Ramos (cell line): ENCODE measurements around the gene RAB40A.

ENCODE experiments used
- in situ Hi-C: fragments of 300-500 bp; cut with MboI; formaldehyde crosslinking; loops from one replicate; pipeline ENCODE4 v1.14.3; 2022; ENCODE audit warnings: low sequenced_read_pairs; ENCODE audit not compliant: unreplicated experiment

Gene RAB40A

DNA sequence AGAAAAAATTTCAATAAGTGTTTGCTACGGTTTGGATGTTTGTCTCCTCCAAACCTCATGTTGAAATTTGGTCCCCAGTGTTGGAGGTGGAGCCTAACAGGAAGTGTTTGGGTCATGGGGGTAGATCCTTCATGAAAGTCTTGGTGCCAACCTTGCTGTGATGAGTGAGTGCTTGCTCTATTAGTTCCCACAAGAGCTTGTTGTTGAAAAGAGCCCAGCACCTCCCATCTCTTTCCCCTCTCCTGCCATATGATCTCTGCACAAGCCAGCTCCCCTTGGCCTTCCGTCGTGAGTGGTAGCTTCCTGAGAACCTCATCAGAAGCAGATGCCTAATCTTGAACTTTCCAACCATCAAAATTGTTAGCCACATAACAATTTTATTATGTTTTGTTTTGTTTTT, 10.3 kb upstream of the RAB40A start:
- in situ Hi-C loops = loop anchor here (10.0 kb wide), 1 partner anchor 285 kb away; no protein-coding TSS in a partner anchor

DNA sequence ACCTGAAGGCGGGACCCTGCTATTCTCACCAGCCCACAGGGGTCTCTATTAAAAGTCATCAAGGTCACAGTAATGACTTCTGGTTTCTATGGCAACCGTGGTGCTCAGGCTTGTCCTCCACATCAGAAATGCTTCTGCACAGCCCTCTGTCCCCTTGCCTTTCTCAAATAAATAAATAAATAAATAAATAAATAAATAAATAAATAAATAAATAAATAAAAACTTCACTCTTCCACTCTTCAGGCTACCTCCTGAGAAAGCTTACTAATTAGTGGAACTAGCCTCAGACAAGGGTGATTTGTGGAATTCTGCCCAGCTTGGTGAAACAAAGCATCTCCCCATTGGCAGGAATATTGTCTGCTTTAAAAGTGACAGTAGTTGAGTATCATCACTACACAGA, 5.5 kb upstream of the RAB40A start:
- in situ Hi-C loops = loop anchor here (10.0 kb wide), 1 partner anchor 290 kb away; no protein-coding TSS in a partner anchor

DNA sequence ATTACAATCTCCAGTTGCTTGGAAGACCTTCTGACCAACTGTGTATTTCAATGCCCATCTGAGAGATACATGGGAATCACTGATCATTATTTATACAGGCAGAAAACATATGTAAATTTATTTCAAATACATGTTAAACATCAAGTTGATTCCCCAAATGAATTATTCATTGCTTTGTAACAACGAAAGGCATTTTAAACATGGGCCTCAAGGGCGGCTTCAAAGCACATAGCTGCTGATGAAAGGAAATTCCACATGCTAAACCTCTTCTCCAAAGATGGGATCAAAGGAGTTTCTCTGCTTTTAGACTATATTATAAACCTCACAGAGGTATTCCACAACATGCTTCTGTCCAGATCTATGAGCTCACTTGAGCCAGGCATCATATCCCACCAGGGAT, 4.3 kb upstream of the RAB40A start:
- in situ Hi-C loops = loop anchor here (10.0 kb wide), 1 partner anchor 291 kb away; no protein-coding TSS in a partner anchor

DNA sequence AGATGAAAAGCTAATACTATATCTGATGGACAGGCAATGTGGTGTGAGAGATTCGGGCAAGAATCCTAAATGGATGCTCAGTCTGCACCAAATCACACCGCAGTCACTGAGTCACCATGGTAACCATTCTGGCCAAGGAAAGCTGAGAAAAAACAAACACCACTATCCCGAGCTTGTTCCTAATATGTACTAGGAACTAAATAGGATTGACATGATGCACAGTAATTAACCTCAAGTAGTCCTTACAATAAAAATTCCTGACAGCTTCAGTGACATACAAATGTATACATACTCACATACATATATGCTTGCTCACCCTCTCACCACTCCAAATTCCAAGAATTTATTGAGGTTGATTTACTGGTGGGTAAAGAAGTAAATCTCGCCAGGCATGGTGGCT, 1.1 kb upstream of the RAB40A start:
- in situ Hi-C loops = loop anchor here (10.0 kb wide), 1 partner anchor 294 kb away; no protein-coding TSS in a partner anchor

DNA sequence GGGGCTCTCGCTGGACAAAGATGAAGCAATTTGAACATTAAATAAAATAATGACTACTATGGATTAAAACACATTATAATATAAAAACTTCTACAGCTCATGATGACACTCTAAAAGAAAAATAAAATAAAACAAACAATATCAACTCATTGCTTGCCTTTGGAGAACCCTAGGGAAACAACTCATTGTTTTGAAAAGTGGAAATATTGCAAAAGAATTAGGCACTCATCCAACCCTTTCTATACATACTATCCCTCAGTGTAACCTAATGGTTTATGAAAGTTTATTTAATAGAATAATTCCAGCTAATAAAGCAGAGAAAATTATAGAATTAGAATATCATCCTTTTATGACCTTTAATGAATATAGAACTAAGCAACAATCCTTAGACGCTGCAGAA, 718 bp downstream of the RAB40A start:
- in situ Hi-C loops = no loop called here

DNA sequence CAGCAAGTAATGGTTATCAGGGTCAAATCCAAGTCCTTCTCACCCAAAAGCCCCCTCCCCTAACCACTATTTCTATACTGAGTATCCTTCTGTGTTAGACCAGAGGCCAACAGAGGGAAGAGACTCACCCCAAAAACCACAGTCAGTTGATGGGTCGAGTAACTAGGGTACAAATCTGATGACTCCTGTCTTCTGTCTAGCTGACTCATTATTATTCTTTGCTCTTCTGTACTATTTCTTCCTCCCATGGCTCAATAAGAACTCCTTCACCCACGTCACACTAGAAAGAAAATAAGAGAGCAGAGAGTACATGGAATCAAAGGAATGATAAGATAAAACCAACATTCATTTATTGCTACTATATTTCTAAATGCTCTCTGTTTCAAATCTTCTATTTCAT, 2.0 kb downstream of the RAB40A start:
- in situ Hi-C loops = no loop called here

DNA sequence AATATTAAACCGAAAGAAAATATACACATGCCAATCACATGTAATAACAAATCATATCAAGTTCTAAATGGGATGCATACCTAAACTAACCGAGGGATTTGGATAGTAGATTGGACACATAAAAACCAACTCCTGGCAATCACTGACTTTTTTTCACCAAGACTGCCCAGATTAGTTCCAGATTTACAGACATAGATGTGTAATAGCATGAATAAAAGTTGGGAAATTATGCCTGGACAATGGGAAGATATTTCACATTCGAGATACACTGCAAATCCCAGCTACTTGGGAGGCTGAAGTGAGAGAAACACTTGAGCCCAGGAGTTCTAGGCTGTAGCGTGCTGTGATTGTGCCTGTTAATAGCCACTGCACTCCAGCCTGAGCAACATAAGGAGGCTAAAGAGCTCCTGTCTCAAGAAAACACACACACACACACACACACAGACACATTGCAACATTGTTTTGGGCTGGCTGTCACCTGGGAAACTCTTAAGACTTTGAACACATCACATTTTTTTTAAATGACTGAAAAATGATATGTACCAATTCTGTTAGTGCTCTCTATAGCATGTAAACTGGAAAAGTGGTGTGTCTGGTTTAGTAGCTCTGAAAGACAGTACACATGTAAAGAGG, 5.7 kb downstream of the RAB40A start:
- in situ Hi-C loops = no loop called here

DNA sequence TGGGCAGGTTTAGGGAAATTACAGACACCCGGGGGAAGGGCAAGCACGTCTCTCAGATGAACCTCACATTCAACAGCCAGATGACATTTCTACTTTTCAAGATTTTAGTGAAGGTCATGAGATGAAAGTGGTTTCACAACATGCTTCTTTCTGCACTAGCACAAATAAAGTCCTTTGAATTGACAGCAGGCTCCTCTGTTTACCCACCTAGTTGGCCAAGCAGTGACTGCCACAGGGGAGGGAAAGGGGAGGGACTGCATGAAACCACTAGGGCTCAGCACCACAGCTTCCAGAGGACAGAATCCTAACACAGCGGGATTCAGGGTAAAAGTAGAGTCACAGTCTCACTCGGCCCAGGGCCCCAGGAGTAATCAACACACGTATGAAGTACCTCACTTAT, 6.2 kb downstream of the RAB40A start:
- in situ Hi-C loops = no loop called here

DNA sequence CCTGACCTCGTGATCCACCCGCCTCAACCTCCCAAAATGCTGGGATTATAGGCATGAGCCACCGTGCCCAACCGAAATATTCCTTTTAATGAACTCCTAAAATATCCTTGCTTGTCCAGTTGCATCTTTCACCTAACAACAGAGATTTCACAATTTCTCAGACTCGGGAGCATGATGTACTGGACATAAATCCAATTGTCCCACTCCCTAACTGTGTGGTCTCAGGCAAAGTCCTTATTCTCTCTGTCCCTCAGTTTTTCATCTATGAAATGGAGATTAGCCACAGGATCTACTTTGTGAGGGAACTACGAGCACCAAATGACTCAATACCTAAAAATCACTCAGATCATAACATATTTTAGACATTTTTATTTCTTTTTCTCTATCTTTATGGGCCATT, 9.3 kb downstream of the RAB40A start:
- in situ Hi-C loops = no loop called here

DNA sequence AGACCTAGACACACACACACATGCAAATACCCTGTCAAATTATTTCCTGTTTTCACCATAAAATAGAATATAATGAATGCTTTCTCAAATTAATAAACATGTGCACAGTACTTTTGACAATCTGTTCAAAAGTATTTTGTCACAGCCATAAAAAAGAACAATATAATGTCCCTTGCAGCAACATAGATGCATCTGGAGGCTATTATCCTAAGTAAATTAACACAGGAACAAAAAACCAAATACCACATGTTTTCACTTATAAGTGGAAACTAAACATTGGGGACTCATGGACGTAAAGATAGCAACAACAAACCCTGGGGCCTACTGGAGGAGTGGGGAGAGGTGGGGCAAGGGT, 15.5 kb downstream of the RAB40A start:
- in situ Hi-C loops = no loop called here

DNA sequence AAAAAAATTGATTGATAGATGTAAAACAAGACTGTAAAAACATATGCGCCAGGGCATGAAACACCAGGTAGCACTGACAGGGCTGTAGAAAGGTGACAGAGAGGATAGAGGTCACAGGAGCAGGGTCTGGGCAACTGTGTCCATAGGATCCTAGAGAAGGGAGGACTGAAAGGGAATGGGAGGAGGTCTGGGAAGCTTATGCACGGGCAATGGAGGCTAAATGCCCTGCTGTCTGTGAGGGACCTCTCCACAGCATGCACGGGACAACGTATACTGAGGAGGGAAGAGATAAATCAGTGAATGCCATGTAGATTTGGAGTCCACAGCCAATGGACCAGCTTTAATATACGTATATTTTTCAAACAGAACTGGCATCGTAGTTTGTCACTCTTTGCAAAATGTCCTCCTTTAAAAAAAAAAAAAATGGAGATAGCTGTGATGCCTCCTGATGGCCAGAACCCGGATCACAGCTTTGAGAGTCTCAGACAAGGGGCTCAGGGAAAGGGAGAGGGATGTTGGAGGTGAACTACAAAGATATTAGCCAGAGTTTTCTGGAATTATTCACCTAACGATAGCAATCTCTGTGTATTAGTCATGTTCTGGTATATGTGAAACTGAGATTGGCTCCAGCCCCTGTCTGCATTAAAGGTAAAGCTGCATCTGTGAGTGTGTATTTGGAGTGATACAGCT, 16.0 kb downstream of the RAB40A start:
- in situ Hi-C loops = no loop called here

DNA sequence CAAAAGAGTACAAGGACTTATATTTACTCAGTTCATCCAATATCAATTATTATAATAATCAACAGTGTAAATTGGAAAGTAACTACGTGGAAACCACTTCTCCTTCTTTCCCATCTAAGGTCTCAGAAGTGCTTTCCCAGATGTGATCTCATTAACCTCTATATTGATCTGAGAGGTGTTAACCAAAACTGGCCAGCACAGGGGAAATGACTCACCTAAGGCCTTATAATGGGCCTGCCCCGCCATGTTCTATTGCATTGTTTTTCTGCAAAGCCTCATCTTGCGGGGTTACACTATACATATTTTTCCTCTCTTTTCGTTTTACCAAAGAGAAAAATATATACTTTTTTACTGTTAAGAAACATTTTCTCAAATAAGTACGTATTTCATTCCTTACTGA, 20.5 kb downstream of the RAB40A start:
- in situ Hi-C loops = loop anchor here (25.0 kb wide), 1 partner anchor 286 kb away; the partner anchor contains the start of gene BEX4

DNA sequence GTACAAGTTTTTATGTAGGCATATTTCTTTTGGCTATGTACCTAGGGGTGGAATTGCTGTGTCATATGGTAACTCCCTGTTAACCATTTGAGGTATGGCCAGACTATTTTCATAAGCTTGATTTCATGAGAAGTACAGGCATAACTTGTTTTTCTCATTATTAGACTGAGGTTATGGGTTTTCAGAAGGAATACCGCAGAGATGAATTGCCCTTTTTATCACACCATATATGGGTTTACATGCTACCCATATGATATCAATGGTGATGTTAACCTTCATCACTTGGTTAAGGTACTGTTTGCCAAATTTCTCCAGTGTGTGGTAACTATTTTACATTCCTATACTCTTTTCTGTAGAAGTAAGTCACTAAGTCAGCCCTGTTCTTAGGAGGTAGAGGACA, 23.5 kb downstream of the RAB40A start:
- in situ Hi-C loops = loop anchor here (25.0 kb wide), 1 partner anchor 283 kb away; the partner anchor contains the start of gene BEX4

DNA sequence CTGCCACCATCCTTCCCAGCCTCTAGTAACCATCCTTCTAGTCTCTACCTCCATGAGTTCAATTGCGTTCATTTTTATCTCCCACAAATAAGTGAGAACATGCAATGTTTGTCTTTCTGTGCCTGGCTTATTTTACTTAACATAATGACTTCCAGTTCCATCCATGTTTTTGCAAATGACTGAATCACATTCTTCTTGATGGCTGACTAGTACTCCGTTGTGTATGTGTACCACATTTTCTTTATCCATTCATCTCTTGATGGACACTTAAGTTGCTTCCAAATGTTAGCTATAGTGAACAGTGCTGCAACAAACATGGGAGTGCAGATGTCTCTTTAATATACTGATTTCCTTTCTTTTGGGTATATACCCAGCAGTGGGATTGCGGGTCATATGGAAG, 25.7 kb downstream of the RAB40A start:
- in situ Hi-C loops = loop anchor here (25.0 kb wide), 1 partner anchor 281 kb away; the partner anchor contains the start of gene BEX4

DNA sequence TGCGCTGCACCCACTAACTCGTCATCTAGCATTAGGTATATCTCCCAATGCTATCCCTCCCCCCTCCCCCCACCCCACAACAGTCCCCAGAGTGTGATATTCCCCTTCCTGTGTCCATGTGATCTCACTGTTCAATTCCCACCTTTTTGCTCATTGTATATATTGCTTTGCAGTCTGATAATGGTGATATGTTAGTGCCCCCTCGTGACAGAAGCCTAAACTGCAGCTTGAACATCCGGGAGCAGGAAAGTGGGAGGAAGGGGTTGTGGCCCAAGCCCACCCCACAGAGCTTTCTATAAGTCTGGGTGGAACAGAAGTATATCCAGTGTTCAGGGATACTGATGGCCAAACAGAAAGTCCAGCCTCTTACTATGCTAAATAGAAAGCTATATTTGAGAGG, 29.6 kb downstream of the RAB40A start:
- in situ Hi-C loops = loop anchor here (25.0 kb wide), 1 partner anchor 277 kb away; the partner anchor contains the start of gene BEX4

DNA sequence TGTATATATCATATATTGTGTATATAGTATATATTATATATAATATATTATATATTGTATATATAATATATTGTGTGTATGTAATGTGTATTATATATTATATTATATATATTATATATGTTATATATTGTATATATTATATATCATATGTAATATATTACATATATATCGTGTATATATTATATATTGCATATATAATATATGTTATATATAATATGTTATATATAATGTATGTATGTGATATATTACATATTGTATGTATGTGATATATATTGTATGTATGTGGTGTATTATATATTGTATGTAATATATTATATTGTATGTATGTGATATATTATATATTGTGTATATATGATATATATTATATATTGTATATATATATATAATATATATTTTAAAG, 30.5 kb downstream of the RAB40A start:
- in situ Hi-C loops = loop anchor here (25.0 kb wide), 1 partner anchor 276 kb away; the partner anchor contains the start of gene BEX4

DNA sequence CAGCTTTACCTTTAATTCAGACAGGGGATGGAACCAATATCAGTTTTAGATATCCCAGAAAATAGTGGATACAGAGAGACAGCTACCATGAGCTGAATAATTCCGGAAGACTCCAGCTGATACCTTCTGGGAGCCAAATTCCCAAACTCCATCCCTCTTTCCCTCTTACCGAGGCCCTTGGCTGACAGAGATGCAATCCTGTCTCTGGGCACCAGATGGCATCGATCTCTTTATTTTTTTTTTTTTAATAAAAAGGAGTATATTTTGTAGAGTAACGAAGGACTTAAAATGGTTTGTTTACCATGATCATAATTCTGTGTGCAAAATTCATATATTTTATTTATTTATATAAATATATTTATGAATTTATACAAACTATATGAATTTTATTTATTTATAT, 31.0 kb downstream of the RAB40A start:
- in situ Hi-C loops = loop anchor here (25.0 kb wide), 1 partner anchor 276 kb away; the partner anchor contains the start of gene BEX4

DNA sequence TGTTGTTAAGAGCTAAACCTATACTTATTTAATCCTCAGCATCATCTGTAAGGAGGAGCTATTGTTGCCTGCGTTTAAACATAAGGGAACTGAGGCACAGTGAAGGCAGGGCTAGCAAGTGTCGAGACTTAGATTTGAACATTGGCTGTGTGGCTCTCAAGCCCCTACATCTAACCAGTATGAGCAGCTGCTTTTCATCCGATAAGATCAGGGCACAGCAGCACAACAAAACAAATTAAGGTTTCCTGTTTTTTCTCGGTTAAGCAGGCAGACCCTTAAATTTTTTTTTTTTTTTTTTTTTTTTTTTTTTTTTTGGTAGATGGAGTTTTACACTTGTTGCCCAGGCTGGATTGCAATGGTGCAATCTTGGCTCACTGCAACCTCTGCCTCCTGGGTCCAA, 35.6 kb downstream of the RAB40A start:
- in situ Hi-C loops = loop anchor here (25.0 kb wide), 1 partner anchor 271 kb away; the partner anchor contains the start of gene BEX4

DNA sequence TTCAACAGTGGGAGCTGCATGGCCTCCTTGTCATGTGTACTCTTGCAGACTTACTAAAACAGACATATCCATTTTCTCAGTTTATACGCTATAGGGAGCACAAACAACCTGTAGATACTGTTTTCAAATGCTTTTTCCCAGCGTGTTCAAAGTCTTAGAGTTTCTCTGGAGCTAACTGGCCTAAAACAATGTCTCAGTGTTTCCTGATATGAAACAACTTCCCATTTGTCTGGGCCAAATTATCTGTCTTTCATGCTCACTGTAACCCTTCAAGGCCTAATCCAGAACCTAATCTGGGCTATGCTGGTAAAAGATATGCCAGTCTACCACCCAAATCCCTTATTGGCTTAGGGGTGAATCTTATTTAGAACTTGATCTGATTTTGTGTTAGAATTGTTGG, 38.8 kb downstream of the RAB40A start:
- in situ Hi-C loops = loop anchor here (25.0 kb wide), 1 partner anchor 268 kb away; the partner anchor contains the start of gene BEX4

DNA sequence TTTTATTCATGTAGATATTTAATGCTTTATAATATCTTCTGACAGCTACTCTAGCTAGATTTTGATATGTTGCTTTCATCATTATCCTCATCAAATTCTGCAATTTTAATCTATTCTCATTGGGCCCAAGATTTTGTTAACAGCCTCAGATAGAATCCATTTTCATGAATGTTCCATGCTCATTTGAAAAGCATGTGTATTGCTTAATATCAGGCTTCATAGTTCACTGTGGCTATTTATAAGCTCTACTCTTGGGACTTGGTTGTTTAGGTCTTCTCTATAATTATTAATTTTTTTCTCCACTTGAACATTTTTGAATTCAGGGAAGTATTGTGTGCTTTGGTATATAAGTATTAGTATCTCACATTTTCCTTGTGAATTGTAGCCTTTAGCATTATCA, 41.8 kb downstream of the RAB40A start:
- in situ Hi-C loops = loop anchor here (25.0 kb wide), 1 partner anchor 265 kb away; the partner anchor contains the start of gene BEX4

DNA sequence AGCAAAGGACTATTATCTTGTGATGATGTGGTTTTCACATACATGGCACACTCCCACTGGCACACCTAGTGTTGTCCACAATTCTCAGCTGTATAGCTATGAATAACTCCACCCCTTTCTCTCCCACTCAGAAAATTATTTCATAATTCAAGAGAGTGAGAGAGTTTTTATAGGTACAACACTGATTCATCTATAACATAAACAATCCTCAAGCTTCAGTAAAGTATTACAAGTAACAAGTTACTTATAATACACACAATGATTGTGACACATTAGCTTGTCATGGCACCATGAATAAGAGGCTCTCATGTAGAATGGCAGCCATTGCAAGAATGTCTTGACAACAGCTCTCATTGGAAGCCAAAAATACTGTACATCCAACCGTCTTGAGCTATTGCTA, 43.9 kb downstream of the RAB40A start:
- in situ Hi-C loops = loop anchor here (25.0 kb wide), 1 partner anchor 263 kb away; the partner anchor contains the start of gene BEX4
